ENCODE measurements around the gene RAMP2.

RAMP2 gene, protein sequence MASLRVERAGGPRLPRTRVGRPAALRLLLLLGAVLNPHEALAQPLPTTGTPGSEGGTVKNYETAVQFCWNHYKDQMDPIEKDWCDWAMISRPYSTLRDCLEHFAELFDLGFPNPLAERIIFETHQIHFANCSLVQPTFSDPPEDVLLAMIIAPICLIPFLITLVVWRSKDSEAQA

GRCh38 chr17:42760652-42761581 is at the start of gene RAMP2:
Gene RAMP2 (plus strand): TSS chr17:42761227. CDS start chr17:42761262, 35 bp downstream.
- Histone ChIP-seq H3K4me3 (ENCODE audit: low read length, poor library complexity, severe bottlenecking) (no peak within 1 kb of the TSS), H2AFZ (ENCODE audit: low read length) (no peak within 1 kb of the TSS; the same call in 1 of the 2 replicates), H3K9me3 (ENCODE audit: insufficient read depth, low read depth, low read length) (no peaks in the 10 kb centered on the region), H3K9ac (ENCODE audit: low read depth, low read length, poor library complexity, severe bottlenecking) (no peak within 1 kb of the TSS), H3K36me3 (ENCODE audit: insufficient read depth, low read length) (no peaks in the 10 kb centered on the region), H4K20me1 (ENCODE audit: insufficient read depth, low read length, poor library complexity, severe bottlenecking) (no peaks in the 10 kb centered on the region), H3K4me1 (ENCODE audit: insufficient read depth, low read length, poor library complexity, severe bottlenecking) (no peaks in the 10 kb centered on the region), H3K9me2 (replicated peaks; ENCODE audit: low read depth, low read length) (no peaks in the 10 kb centered on the region), H3F3A (ENCODE audit: low read depth) (no peaks in the 10 kb centered on the region), H3K79me2 (ENCODE audit: insufficient read depth, low read length) (no peaks in the 10 kb centered on the region), H3K4me2 (ENCODE audit: low read depth, low read length, poor library complexity, severe bottlenecking) (peak within 1 kb of the TSS; percentile 48), H3K27me3 (ENCODE audit: insufficient read depth, low read length, poor library complexity, severe bottlenecking) (peaks cover 12% of the 10 kb centered on the region)
- TF ChIP-seq EZH2phosphoT487 (IDR thresholded peaks at IDR 0.05; ENCODE audit: borderline replicate concordance) (no peak), CTCF (conservative IDR thresholded peaks at IDR 0.05; ENCODE audit: low read length) (no peak)

DNA sequence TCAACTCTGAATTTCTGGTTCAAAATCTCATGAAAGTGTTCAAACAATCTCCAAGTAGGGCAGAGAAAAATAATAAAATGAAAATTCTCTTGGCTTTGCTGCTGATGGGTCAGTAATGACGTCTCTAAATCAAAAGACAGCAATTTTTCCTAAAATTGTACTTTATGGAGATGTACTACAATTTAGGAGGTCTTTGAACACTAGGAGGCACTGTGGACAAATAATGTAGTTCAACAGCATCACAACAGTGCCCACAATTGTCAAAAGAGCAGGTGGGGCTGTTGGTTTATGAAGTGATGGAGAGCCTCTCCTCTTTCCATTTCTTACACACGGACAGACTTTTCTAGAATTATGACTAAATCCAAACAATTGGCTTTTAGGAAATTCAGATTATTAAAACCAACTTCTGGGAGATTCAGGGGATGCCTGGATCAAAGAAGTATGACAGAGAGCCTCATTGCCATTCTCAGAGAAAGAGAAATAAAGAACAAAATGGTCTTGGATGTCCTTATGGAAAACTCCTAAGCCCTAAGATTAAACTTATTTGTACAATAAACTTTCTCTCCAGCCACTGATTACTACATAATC is 39.9 kb upstream of the RAMP2 start:
- TF ChIP-seq CTCF (conservative IDR thresholded peaks at IDR 0.05; ENCODE audit: low read length), result peak; percentile 77
- TF ChIP-seq EZH2phosphoT487 (IDR thresholded peaks at IDR 0.05; ENCODE audit: borderline replicate concordance), result no peak
- H3K36me3 ChIP-seq (ENCODE audit: insufficient read depth, low read length), result peaks cover 63% of the 10 kb centered on the region; the same call in 1 of the 2 replicates
- H3K9me2 ChIP-seq (replicated peaks; ENCODE audit: low read depth, low read length), result no peaks in the 10 kb centered on the region

GRCh38 chr17:42723636-42724035 is 37.4 kb upstream of the RAMP2 start:
- no peak overlapping the region for H2AFZ ChIP-seq (ENCODE audit: low read length)

More for the DNA sequence above, 39.9 kb upstream of the RAMP2 start:
- H3K4me2 ChIP-seq (ENCODE audit: low read depth, low read length, poor library complexity, severe bottlenecking), result no peak overlapping the region
- no peaks in the 10 kb centered on the region for H4K20me1 ChIP-seq (ENCODE audit: insufficient read depth, low read length, poor library complexity, severe bottlenecking)
- no peaks in the 10 kb centered on the region for H3K9me3 ChIP-seq (ENCODE audit: insufficient read depth, low read depth, low read length)
- H3K4me1 ChIP-seq (ENCODE audit: insufficient read depth, low read length, poor library complexity, severe bottlenecking), result no peaks in the 10 kb centered on the region
- no peak overlapping the region for H3K4me3 ChIP-seq (ENCODE audit: low read length, poor library complexity, severe bottlenecking)
- no peak overlapping the region for H2AFZ ChIP-seq (ENCODE audit: low read length)
- no peak overlapping the region for H3K9ac ChIP-seq (ENCODE audit: low read depth, low read length, poor library complexity, severe bottlenecking)
- H3F3A ChIP-seq (ENCODE audit: low read depth), result no peaks in the 10 kb centered on the region
- H3K27me3 ChIP-seq (ENCODE audit: insufficient read depth, low read length, poor library complexity, severe bottlenecking), result no peaks in the 10 kb centered on the region
- no peaks in the 10 kb centered on the region for H3K79me2 ChIP-seq (ENCODE audit: insufficient read depth, low read length)

More at GRCh38 chr17:42723636-42724035, 37.4 kb upstream of the RAMP2 start:
- H3K79me2 ChIP-seq (ENCODE audit: insufficient read depth, low read length), result no peaks in the 10 kb centered on the region
- no peaks in the 10 kb centered on the region for H4K20me1 ChIP-seq (ENCODE audit: insufficient read depth, low read length, poor library complexity, severe bottlenecking)
- H3K4me3 ChIP-seq (ENCODE audit: low read length, poor library complexity, severe bottlenecking), result no peak overlapping the region
- peaks cover 51% of the 10 kb centered on the region; the same call in 1 of the 2 replicates for H3K36me3 ChIP-seq (ENCODE audit: insufficient read depth, low read length)
- H3K9me2 ChIP-seq (replicated peaks; ENCODE audit: low read depth, low read length), result no peaks in the 10 kb centered on the region
- no peak overlapping the region for H3K4me2 ChIP-seq (ENCODE audit: low read depth, low read length, poor library complexity, severe bottlenecking)
- H3K9ac ChIP-seq (ENCODE audit: low read depth, low read length, poor library complexity, severe bottlenecking), result no peak overlapping the region
- H3K27me3 ChIP-seq (ENCODE audit: insufficient read depth, low read length, poor library complexity, severe bottlenecking), result no peaks in the 10 kb centered on the region
- H3K4me1 ChIP-seq (ENCODE audit: insufficient read depth, low read length, poor library complexity, severe bottlenecking), result no peaks in the 10 kb centered on the region
- TF ChIP-seq EZH2phosphoT487 (IDR thresholded peaks at IDR 0.05; ENCODE audit: borderline replicate concordance) (no peak), CTCF (conservative IDR thresholded peaks at IDR 0.05; ENCODE audit: low read length) (no peak)
- H3F3A ChIP-seq (ENCODE audit: low read depth), result no peaks in the 10 kb centered on the region
- H3K9me3 ChIP-seq (ENCODE audit: insufficient read depth, low read depth, low read length), result no peaks in the 10 kb centered on the region

Data from Loucy (cell line).